Measurements from ENCODE around the gene PRDM16.

Gene PRDM16

GRCh38 chr1:3082051-3082450 lies 13.0 kb downstream of the PRDM16 start:
- TF ChIP-seq CTCF (IDR thresholded peaks at IDR 0.05; ENCODE audit: low read depth, low read length), result no peak
- no peak for DNase-seq (ENCODE audit: low read depth in 2 of 2)
- no peak overlapping the region for H3K4me3 ChIP-seq (replicated peaks in 1 of 2; ENCODE audit: low read depth in 2 of 2, low read length in 2 of 2)

- no peak overlapping the region for H3K4me3 ChIP-seq (replicated peaks in 1 of 2; ENCODE audit: low read depth in 2 of 2, low read length in 2 of 2)
- no peak for TF ChIP-seq CTCF (IDR thresholded peaks at IDR 0.05; ENCODE audit: low read depth, low read length)
- DNase-seq (ENCODE audit: low read depth in 2 of 2), result no peak
These were observed 13.8 kb downstream of the PRDM16 start for GRCh38 chr1:3082571-3083516.

GRCh38 chr1:3084154-3084553 lies 15.2 kb downstream of the PRDM16 start:
- DNase-seq (ENCODE audit: low read depth in 2 of 2), result no peak
- no peak for TF ChIP-seq CTCF (IDR thresholded peaks at IDR 0.05; ENCODE audit: low read depth, low read length)
- no peak overlapping the region for H3K4me3 ChIP-seq (replicated peaks in 1 of 2; ENCODE audit: low read depth in 2 of 2, low read length in 2 of 2)

GRCh38 chr1:3084726-3085125 lies 15.7 kb downstream of the PRDM16 start:
- TF ChIP-seq CTCF (IDR thresholded peaks at IDR 0.05; ENCODE audit: low read depth, low read length), result no peak
- DNase-seq (ENCODE audit: low read depth in 2 of 2), result no peak
- H3K4me3 ChIP-seq (replicated peaks in 1 of 2; ENCODE audit: low read depth in 2 of 2, low read length in 2 of 2), result no peak overlapping the region

GRCh38 chr1:3085721-3086120 lies 16.7 kb downstream of the PRDM16 start:
- no peak for DNase-seq (ENCODE audit: low read depth in 2 of 2)
- no peak for TF ChIP-seq CTCF (IDR thresholded peaks at IDR 0.05; ENCODE audit: low read depth, low read length)
- H3K4me3 ChIP-seq (replicated peaks in 1 of 2; ENCODE audit: low read depth in 2 of 2, low read length in 2 of 2), result no peak overlapping the region

GRCh38 chr1:3086272-3086974 lies 17.4 kb downstream of the PRDM16 start:
- no peak overlapping the region for H3K4me3 ChIP-seq (replicated peaks in 1 of 2; ENCODE audit: low read depth in 2 of 2, low read length in 2 of 2)
- DNase-seq (ENCODE audit: low read depth in 2 of 2), result no peak
- no peak for TF ChIP-seq CTCF (IDR thresholded peaks at IDR 0.05; ENCODE audit: low read depth, low read length)

Data from cardiac fibroblast (primary cell).